AG04449 (cell line): ENCODE data around the gene ASCC2.
"Not testable (repeated sequence)": the region's sequence is repeated elsewhere in the genome, so short reads cannot be mapped to it uniquely, and the experiment has no call there.

ENCODE experiments used
- CTCF ChIA-PET: fragments of 350-600 bp; formaldehyde crosslinking; extraction: SDS; loops from one replicate; lab custom pipeline; 2021; ENCODE audit warnings: antibody characterized with exemption; lab: Yijun Ruan, JAX
- POLR2A ChIA-PET: fragments of 400-600, 350-600 bp; formaldehyde crosslinking; extraction: SDS; loops from one replicate; lab custom pipeline; 2020; ENCODE audit warnings: antibody characterized with exemption, inconsistent platforms; lab: Yijun Ruan, JAX
- DNase-seq: peaks from one replicate; pipeline ENCODE4 v3.0.0-alpha.2; 2010; ENCODE audit warnings: low read depth, low spot score
- H3K4me3 ChIP-seq: 2 replicates; pipeline ENCODE4 v1.5.1; 2011; ENCODE audit warnings: low read depth, mild to moderate bottlenecking, control low read depth, low read length
- CTCF ChIP-seq: IDR thresholded peaks from one replicate; pipeline ENCODE4 v1.5.1; 2011; ENCODE audit warnings: mild to moderate bottlenecking, moderate library complexity, low read length, control low read depth, inconsistent platforms; ENCODE audit not compliant: insufficient read depth; ENCODE audit errors: missing control alignments

ASCC2 gene

GRCh38 chr22:29838599-29838956 lies 504 bp upstream of the ASCC2 start:
- TF ChIP-seq CTCF, result no peak
- ChIA-PET CTCF (interaction anchor here (0.7 to 2.2 kb wide), 4 partner anchors 29 to 167 kb away, joined by 3 to 13 read pairs (median 3); no protein-coding TSS in a partner anchor), POLR2A (interaction anchor here (0.5 kb wide), 1 partner anchor 1275 kb away, joined by 3 read pairs; no protein-coding TSS in a partner anchor)
- peak overlapping the region; percentile 97 for H3K4me3 ChIP-seq
- no peak for DNase-seq

- peak overlapping the region; percentile 97 for H3K4me3 ChIP-seq
- POLR2A ChIA-PET, DNase-seq: not testable (repeated sequence)
- CTCF ChIA-PET, result interaction anchor here (1.4 to 2.2 kb wide), 2 partner anchors 11 to 168 kb away, joined by 3 to 13 read pairs; no protein-coding TSS in a partner anchor
These were observed 1.2 kb downstream of the ASCC2 start for GRCh38 chr22:29836791-29837370.

GRCh38 chr22:29834046-29834445 lies 4.0 kb downstream of the ASCC2 start:
- no peak for TF ChIP-seq CTCF
- POLR2A ChIA-PET, result no interaction called here
- DNase-seq, result no peak
- H3K4me3 ChIP-seq, result no peak overlapping the region
- CTCF ChIA-PET, result interaction anchor here (1.6 kb wide), 1 partner anchor 35 kb away, joined by 4 read pairs; no protein-coding TSS in a partner anchor

GRCh38 chr22:29833392-29833965 lies 4.6 kb downstream of the ASCC2 start:
- TF ChIP-seq CTCF, result no peak
- no peak for DNase-seq
- POLR2A ChIA-PET, result no interaction called here
- CTCF ChIA-PET, result interaction anchor here (1.0 to 1.6 kb wide), 2 partner anchors 11 to 34 kb away, joined by 3 to 4 read pairs; no protein-coding TSS in a partner anchor
- no peak overlapping the region for H3K4me3 ChIP-seq

GRCh38 chr22:29831958-29832357 lies 6.1 kb downstream of the ASCC2 start:
- ChIA-PET POLR2A (interaction anchor here (0.7 kb wide), 1 partner anchor 225 kb away, joined by 3 read pairs; no protein-coding TSS in a partner anchor), CTCF (no interaction called here)
- no peak for TF ChIP-seq CTCF
- H3K4me3 ChIP-seq, result no peak overlapping the region
- no peak for DNase-seq

GRCh38 chr22:29831186-29831921 lies 6.7 kb downstream of the ASCC2 start:
- DNase-seq, result no peak
- CTCF ChIA-PET, result interaction anchor here (1.0 kb wide), 1 partner anchor 174 kb away, joined by 5 read pairs; no protein-coding TSS in a partner anchor
- no peak overlapping the region for H3K4me3 ChIP-seq
- TF ChIP-seq CTCF, result no peak
- POLR2A ChIA-PET, result interaction anchor here (0.6 to 0.7 kb wide), 2 partner anchors 226 to 397 kb away, joined by 3 read pairs; no protein-coding TSS in a partner anchor
